ENCODE data around the gene MTRFR. TPM values are rescaled to one million over a fixed set of nuclear protein-coding genes. Genes with fewer than 3 reads are reported as not detected.
A peak's percentile ranks its signal among the peaks of the same experiment; 100 is the strongest.

The MTRFR gene
- total RNA-seq, 8 experiments from 2014 or later: 11.8 to 28.1 (median 19.0) TPM

- whole genome bisulfite sequencing, 10 experiments: 98 to 100% (median 100%) methylated on average over 2 to 4 of the region's 4 CpGs; no CpG with 5 or more reads in 6 of the 10 experiments
- Histone ChIP-seq H3K4me3 (no peak overlapping the region), H3K27ac (no peak overlapping the region), H3K4me1 (replicated peaks in 1 of 2) (peaks cover 0 to 3% of the 10 kb centered on the region in 2 donors)
- no peak for ATAC-seq (replicated peaks in 6 of 8)
- in situ Hi-C loops (cut with MboI; ENCODE audit: low pct_unique_long_range_greater_than_20kb in 2 of 9, low sequenced_read_pairs in 9 of 9, unreplicated experiment in 9 of 9): no loop called here
These were observed 51.4 kb downstream of the MTRFR start for GRCh38 chr12:123284669-123285068.

- Histone ChIP-seq H3K4me1 (replicated peaks in 1 of 2) (peaks cover 0 to 3% of the 10 kb centered on the region in 2 donors), H3K4me3 (no peak overlapping the region), H3K27ac (peak overlapping the region in 1 of 2 donors; percentile 54)
- WGBS, 10 experiments: 0 to 67% (median 31%) methylated on average over 1 to 7 of the region's 9 CpGs; no CpG with 5 or more reads in 2 of the 10 experiments
- in situ Hi-C loops (cut with MboI; ENCODE audit: low pct_unique_long_range_greater_than_20kb in 2 of 9, low sequenced_read_pairs in 9 of 9, unreplicated experiment in 9 of 9): no loop called here
- ATAC-seq (replicated peaks in 6 of 8): peak in 7 of 8 experiments; percentile 39 to 98 (median 86)
These were observed 53.6 kb downstream of the MTRFR start for GRCh38 chr12:123286652-123287373.

GRCh38 chr12:123288751-123289346 lies 55.6 kb downstream of the MTRFR start:
- Histone ChIP-seq H3K4me3 (no peak overlapping the region), H3K4me1 (replicated peaks in 1 of 2) (peaks cover 0 to 3% of the 10 kb centered on the region in 2 donors), H3K27ac (no peak overlapping the region)
- ATAC-seq (replicated peaks in 6 of 8): no peak
- 83 to 100% (median 96%) methylated on average over 4 to 19 of the region's 20 CpGs for WGBS, 10 experiments
- in situ Hi-C loops (cut with MboI; ENCODE audit: low pct_unique_long_range_greater_than_20kb in 2 of 9, low sequenced_read_pairs in 9 of 9, unreplicated experiment in 9 of 9): no loop called here

GRCh38 chr12:123289911-123290310 lies 56.7 kb downstream of the MTRFR start:
- no peak overlapping the region for H3K27ac ChIP-seq
- ATAC-seq (replicated peaks in 6 of 8): no peak
- in situ Hi-C loops (cut with MboI; ENCODE audit: low pct_unique_long_range_greater_than_20kb in 2 of 9, low sequenced_read_pairs in 9 of 9, unreplicated experiment in 9 of 9): no loop called here
- no peak overlapping the region for H3K4me3 ChIP-seq
- peaks cover 0 to 3% of the 10 kb centered on the region in 2 donors for H3K4me1 ChIP-seq (replicated peaks in 1 of 2)
- 87 to 100% (median 96%) methylated on average over 1 to 8 of the region's 11 CpGs; no CpG with 5 or more reads in 3 of the 10 experiments for WGBS, 10 experiments

- no peak overlapping the region for H3K27ac ChIP-seq
- no peaks in the 10 kb centered on the region for H3K4me1 ChIP-seq (replicated peaks in 1 of 2)
- no peak overlapping the region for H3K4me3 ChIP-seq
- ATAC-seq (replicated peaks in 6 of 8): peak in 1 of 8 experiments; percentile 72
- WGBS, 10 experiments: 80 to 100% (median 95%) methylated on average over 1 to 6 of the region's 9 CpGs; no CpG with 5 or more reads in 2 of the 10 experiments
- in situ Hi-C loops (cut with MboI; ENCODE audit: low pct_unique_long_range_greater_than_20kb in 2 of 9, low sequenced_read_pairs in 9 of 9, unreplicated experiment in 9 of 9): no loop called here
These were observed 60.0 kb downstream of the MTRFR start for GRCh38 chr12:123293178-123293760.

- 83 to 100% (median 95%) methylated on average over 2 to 3 of the region's 3 CpGs; no CpG with 5 or more reads in 3 of the 10 experiments for WGBS, 10 experiments
These were observed 71.9 kb downstream of the MTRFR start for GRCh38 chr12:123305136-123305535.

GRCh38 chr12:123306200-123306599 lies 73.0 kb downstream of the MTRFR start:
- 83 to 100% (median 97%) methylated on average over 1 to 3 of the region's 3 CpGs; no CpG with 5 or more reads in 6 of the 10 experiments for WGBS, 10 experiments
- Histone ChIP-seq H3K4me3 (no peak overlapping the region), H3K4me1 (replicated peaks in 1 of 2) (no peaks in the 10 kb centered on the region), H3K27ac (no peak overlapping the region)
- no peak for ATAC-seq (replicated peaks in 6 of 8)
- in situ Hi-C loops (cut with MboI; ENCODE audit: low pct_unique_long_range_greater_than_20kb in 2 of 9, low sequenced_read_pairs in 9 of 9, unreplicated experiment in 9 of 9): no loop called here

More at GRCh38 chr12:123305136-123305535, 71.9 kb downstream of the MTRFR start:
- no peaks in the 10 kb centered on the region for H3K4me1 ChIP-seq (replicated peaks in 1 of 2)
- H3K4me3 ChIP-seq: no peak overlapping the region
- H3K27ac ChIP-seq: no peak overlapping the region
- ATAC-seq (replicated peaks in 6 of 8): no peak
- in situ Hi-C loops (cut with MboI; ENCODE audit: low pct_unique_long_range_greater_than_20kb in 2 of 9, low sequenced_read_pairs in 9 of 9, unreplicated experiment in 9 of 9): no loop called here

Other genes with a start within 250 kb of the MTRFR start
- gene PITPNM2, start 82.3 kb upstream of the MTRFR start, total RNA-seq: 10 to 100 TPM in 1 of 8 experiments, 1 to 10 TPM in 7; 1.5 to 11.3 (median 2.4) TPM
- gene MPHOSPH9, start 295 bp upstream of the MTRFR start, total RNA-seq: 10 to 100 TPM; 24.8 to 88.3 (median 35.8) TPM
- 100 to 1,000 TPM in 5 of 8 experiments, 10 to 100 TPM in 3; 36.8 to 189 (median 113) TPM for gene CDK2AP1, start 38.4 kb downstream of the MTRFR start, total RNA-seq
- gene SBNO1, start 131.4 kb downstream of the MTRFR start, total RNA-seq: 10 to 100 TPM; 24.8 to 45.4 (median 31.3) TPM
- gene KMT5A, start 150.7 kb downstream of the MTRFR start, total RNA-seq: 10 to 100 TPM; 25.2 to 64.6 (median 39.2) TPM
- 1 to 10 TPM in 4 of 8 experiments, under 1 TPM in 4; 0.37 to 5.9 (median 1.9) TPM for gene RILPL2, start 203.2 kb downstream of the MTRFR start, total RNA-seq
- 10 to 100 TPM; 15.7 to 38.5 (median 23.7) TPM for gene SNRNP35, start 224.7 kb downstream of the MTRFR start, total RNA-seq